ENCODE data around the gene MAD1L1.

DNA sequence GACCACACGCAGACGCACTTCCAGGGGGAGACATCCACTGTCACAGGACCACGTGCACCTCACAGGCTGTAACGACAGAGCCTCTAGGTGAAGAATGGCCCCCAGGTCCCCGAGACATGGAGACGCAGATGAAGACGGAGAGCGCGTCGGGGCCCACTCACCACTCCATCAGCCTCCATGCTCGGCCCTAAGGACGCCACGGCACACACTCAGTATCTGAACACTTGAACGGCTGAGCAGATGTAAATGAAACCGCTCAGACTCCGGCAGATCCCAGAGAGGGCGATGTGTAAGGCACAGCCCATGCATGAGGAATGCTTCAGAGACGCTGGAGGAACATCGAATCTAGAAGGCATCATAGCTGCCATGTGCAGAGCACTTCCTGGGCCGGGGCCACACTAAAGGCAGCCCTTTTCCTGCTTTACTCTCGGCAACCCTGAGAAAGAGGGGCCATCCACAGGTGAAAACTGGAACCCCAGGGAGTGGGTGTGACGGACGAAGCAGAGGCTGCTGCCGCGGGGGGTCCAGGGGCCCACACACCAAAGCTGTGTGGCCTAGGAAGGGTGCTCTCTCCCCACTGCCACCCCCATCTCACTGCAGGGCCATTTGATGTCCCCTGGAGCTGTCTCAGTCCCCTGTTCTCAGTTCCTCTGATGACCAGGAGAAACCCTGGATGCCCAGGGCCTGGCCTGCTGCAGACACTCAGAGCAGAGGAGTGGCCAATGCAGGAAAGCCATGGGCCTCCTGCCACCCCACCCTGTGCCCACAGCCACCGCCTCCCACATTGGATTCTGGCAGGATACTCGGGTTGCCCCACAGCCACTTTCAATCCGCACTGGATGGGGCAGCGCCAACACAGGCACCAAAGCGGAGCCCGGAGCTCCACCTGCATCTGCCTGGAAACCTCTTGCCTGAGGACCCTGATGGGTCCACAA is 253.8 kb downstream of the MAD1L1 start:
- TF ChIP-seq, protein P1, sequence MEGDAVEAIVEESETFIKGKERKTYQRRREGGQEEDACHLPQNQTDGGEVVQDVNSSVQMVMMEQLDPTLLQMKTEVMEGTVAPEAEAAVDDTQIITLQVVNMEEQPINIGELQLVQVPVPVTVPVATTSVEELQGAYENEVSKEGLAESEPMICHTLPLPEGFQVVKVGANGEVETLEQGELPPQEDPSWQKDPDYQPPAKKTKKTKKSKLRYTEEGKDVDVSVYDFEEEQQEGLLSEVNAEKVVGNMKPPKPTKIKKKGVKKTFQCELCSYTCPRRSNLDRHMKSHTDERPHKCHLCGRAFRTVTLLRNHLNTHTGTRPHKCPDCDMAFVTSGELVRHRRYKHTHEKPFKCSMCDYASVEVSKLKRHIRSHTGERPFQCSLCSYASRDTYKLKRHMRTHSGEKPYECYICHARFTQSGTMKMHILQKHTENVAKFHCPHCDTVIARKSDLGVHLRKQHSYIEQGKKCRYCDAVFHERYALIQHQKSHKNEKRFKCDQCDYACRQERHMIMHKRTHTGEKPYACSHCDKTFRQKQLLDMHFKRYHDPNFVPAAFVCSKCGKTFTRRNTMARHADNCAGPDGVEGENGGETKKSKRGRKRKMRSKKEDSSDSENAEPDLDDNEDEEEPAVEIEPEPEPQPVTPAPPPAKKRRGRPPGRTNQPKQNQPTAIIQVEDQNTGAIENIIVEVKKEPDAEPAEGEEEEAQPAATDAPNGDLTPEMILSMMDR (IDR thresholded peaks at IDR 0.05; ENCODE audit: control extremely low read depth in 1 of 3, insufficient read depth in 1 of 3, low read depth in 1 of 3, low read length in 3 of 3): no peak
- TF ChIP-seq POLR2AphosphoS5 (IDR thresholded peaks at IDR 0.05; ENCODE audit: low read depth, low read length): no peak
- no peak for TF ChIP-seq PHF8 (conservative IDR thresholded peaks at IDR 0.05; ENCODE audit: low read depth, low read length)
- TF ChIP-seq, protein P2, sequence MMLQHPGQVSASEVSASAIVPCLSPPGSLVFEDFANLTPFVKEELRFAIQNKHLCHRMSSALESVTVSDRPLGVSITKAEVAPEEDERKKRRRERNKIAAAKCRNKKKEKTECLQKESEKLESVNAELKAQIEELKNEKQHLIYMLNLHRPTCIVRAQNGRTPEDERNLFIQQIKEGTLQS (IDR thresholded peaks at IDR 0.05; ENCODE audit: insufficient read depth, low read depth, low read length): no peak
